IPS-NIHi7 (cell line): ENCODE data around the gene FKBP10.
"Not testable (repeated sequence)": the region's sequence is repeated elsewhere in the genome, so short reads cannot be mapped to it uniquely, and the experiment has no call there.

ENCODE experiments used
- DNase-seq: peaks from one replicate; pipeline ENCODE4 v3.0.0; 2012; ENCODE audit warnings: mixed read lengths; ENCODE audit errors: extremely low spot score

FKBP10 gene

GRCh38 chr17:41812381-41813151, at the start of gene FKBP10:
TSS of gene FKBP10 (plus strand) at chr17:41813004. CDS start at chr17:41813035, 31 bp downstream.
- DNase-seq = peak; percentile 92

GRCh38 chr17:41763327-41763726, 49.5 kb upstream of the FKBP10 start:
- DNase-seq = no peak

GRCh38 chr17:41766135-41766534, 46.7 kb upstream of the FKBP10 start:
- no peak for DNase-seq

GRCh38 chr17:41767324-41768042, 45.3 kb upstream of the FKBP10 start:
- peak; percentile 5 for DNase-seq

GRCh38 chr17:41768682-41769288, 44.0 kb upstream of the FKBP10 start:
- DNase-seq = peak; percentile 7

- peak; percentile 6 for DNase-seq
Observed at GRCh38 chr17:41769346-41769862, 43.4 kb upstream of the FKBP10 start.

GRCh38 chr17:41769985-41770384, 42.8 kb upstream of the FKBP10 start:
- DNase-seq = no peak

- peak; percentile 30 for DNase-seq
Observed at GRCh38 chr17:41771389-41772206, 41.2 kb upstream of the FKBP10 start.

GRCh38 chr17:41772218-41772585, 40.6 kb upstream of the FKBP10 start:
- DNase-seq = peak; percentile 73

- DNase-seq = no peak
Observed at GRCh38 chr17:41772586-41773189, 40.1 kb upstream of the FKBP10 start.

- DNase-seq = peak; percentile 72
Observed at GRCh38 chr17:41773190-41773588, 39.6 kb upstream of the FKBP10 start.

- DNase-seq = peak; percentile 15
Observed at GRCh38 chr17:41773731-41774193, 39.0 kb upstream of the FKBP10 start.

GRCh38 chr17:41775394-41776226, 37.2 kb upstream of the FKBP10 start:
- DNase-seq = peak; percentile 40

- not testable (repeated sequence) for DNase-seq
Observed at GRCh38 chr17:41776262-41776900, 36.4 kb upstream of the FKBP10 start.

- DNase-seq = peak; percentile 43
Observed at GRCh38 chr17:41777157-41777573, 35.6 kb upstream of the FKBP10 start.

- DNase-seq = no peak
Observed at GRCh38 chr17:41777574-41778188, 35.1 kb upstream of the FKBP10 start.

GRCh38 chr17:41779954-41780353, 32.9 kb upstream of the FKBP10 start:
- no peak for DNase-seq

GRCh38 chr17:41781404-41782110, 31.2 kb upstream of the FKBP10 start:
- DNase-seq = no peak
